Activated CD8-positive, alpha-beta memory T cell treated with anti-CD3 and anti-CD28 coated beads for 1 hour (primary cell): ENCODE data around the gene CCDC92.
"Not testable (repeated sequence)": the region's sequence is repeated elsewhere in the genome, so short reads cannot be mapped to it uniquely, and the experiment has no call there.

Experiments used
- DNase-seq, 2 donors: peaks; one replicate each; pipeline ENCODE4 v3.0.0-alpha.2; 2020; ENCODE audit warnings: low read depth in 1 of 2; ENCODE audit errors: extremely low read depth in 1 of 2

CCDC92 gene

GRCh38 chr12:123911672-123912409 is 60.8 kb downstream of the CCDC92 start:
- not testable (repeated sequence) for DNase-seq

- no peak for DNase-seq
Observed at GRCh38 chr12:123910761-123911193, 61.9 kb downstream of the CCDC92 start.

- DNase-seq = no peak
Observed at GRCh38 chr12:123910057-123910456, 62.6 kb downstream of the CCDC92 start.

DNA sequence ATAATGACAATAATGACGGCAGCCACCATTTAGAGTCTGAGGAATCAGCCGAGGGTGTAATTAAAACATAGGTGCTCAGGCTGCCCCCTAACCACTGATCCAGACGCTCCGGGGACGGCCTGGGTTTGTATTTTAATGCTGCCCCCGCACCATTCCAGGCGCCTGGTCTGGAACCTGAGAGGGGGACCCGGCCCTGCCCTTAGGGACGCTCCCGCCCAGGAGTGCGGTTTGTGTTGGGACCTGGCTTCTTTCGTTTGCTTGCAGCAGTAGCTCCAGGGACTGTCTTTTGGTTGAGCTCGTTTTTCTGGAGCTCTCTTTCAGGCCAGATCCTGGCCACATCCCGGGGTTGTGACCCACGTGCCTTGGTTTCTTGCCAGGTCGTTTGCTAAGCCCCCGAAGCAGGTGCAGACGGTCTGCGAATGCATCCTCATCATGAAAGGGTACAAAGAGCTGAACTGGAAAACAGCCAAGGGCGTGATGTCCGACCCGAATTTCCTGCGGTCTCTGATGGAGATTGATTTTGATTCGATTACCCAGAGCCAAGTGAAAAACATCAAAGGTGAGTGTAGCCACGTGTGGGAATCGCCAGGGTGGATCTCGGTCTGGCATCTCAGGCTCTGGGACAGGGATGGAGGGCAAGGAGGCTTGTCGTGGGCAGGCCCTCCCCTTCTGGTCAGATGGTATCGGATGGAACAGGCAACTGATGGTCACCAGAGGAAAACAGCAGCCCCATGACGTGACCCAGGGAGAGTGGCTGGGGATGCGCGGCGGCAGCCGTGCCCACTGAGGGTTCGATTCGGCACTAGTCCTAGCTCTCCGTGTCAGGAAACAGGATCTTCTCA is 63.5 kb downstream of the CCDC92 start:
- no peak for DNase-seq

DNA sequence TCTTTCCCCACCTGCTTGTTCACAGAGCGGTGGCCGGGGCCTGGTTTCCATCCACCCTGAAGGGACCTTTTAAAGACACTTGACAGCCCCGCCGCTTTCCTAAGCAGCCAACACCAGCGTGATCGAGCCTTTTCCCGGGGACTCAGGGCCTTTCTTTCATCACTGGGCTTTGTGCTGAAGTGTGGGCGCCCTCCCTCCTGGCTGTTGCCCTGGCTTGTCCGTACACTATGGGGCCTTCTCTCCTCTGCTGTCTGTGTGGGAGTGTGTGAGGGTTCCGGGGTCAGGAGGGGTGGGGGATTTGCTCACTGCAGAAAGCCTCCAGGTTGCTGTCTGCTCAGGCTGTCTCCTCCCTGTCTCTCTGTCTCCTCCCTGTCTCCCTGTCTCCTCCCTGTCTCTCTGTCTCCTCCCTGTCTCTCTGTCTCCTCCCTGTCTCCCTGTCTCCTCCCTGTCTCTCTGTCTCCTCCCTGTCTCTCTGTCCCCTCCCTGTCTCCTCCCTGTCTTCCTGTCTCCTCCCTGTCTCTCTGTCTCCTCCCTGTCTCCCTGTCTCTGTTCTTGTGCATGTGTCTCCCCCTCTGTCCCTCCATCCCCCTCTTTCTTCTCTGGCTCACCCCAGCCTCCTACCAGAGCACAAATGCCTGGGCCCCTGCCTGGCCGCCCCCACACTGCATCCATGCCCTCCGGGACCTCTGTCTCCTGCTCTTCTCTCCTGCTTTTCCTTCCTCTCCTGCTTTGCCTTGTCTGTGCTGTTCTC is 64.7 kb downstream of the CCDC92 start:
- no peak for DNase-seq

DNA sequence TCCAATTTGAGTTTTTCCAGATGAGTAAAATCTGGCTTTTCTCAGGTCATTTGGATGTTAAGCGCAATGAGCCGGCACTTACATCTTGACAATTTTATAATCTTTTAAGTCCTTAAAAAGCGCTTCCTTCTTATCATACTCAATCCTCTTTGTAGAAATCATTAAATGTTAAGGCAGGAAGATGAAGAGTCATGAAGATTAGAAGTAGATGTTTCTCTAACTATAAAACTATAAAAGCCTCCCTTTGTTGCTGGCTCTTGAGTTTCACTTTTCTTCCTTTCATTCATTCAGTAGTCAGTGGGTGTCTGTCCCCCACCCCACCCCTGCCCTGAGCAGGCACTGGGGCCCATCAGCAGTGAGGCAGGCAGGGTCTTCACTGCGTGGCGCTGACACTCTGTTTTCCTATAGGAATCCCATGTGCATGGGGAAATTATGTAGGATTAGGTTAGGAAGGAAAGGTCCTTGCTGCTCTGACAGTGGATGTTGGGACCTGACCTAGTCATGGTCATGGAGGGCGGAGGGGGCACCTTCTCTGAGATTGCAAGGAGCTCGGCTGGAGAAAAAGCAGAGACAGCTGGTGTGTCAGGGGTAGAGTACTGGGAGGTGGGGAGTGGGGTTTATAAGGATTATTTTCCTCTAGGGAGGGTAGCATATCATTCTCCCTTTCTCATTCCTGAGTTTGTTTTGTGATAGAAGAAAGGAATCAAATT is 65.8 kb downstream of the CCDC92 start:
- no peak for DNase-seq

DNA sequence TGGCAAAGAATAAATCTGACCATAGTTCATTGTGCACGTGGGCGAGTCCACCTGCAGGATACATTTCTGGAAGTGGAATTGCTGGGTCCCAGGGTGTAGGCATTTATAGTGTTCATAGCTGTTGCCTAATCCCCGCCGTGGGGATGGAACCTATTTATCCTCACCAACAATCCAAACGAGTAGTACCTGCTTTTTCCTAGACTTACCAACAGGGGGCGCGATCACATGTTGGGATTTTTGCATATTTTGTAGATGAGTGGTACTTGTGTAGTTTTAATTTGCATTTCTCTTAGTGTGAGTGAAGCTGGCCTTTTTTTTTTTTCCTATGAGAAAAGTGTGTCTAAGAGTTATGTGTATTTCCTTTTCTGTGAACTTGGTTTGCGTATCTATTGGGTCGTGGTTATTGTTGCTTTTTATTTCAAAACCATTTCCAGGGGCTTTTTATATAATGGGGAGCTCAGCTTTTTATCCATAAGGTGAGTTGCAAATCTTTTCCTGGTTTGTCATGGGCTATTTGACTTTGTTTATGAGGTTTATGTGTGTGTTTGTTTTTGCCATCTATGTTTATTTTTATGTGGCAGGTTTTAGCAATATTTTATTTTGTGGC is 67.2 kb downstream of the CCDC92 start:
- peak; percentile 37 to 42 for DNase-seq

DNA sequence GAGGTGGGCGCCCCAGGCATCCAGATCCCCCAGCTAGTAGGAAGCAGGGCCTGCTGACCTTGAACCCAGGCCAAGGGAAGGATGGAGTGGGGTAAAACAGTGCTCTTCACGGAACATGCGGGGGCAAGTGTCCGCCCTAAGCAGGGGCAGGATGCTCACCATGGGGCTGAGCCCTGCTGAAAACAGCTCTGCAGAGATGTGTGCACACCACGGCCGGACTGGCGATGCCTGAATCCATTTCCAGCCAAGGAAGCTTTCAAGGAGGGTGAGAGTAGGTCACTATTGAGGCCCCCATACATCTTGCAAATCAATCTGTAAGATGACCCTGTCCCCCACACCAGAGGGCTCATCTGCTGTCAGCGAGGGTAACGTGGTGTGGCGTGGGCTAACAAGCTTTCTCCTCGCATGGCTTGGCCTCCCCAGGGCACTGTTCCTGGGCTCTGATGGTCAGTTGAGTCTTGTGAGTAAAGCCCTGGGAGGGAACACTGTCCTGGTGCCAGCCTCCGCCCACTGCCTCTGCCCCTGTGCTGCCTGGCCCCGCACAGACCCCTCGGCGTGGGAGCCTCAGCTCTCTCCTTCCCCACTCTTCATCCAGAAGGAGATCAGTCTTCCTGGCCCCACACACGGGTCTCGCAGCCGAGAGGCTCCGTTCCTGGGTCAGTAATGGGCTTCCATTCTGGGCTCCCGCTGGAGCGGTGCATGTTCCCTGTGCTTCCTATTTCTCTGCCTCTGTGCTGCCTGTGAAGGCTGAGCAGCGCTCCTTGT is 69.1 kb downstream of the CCDC92 start:
- DNase-seq = no peak

DNA sequence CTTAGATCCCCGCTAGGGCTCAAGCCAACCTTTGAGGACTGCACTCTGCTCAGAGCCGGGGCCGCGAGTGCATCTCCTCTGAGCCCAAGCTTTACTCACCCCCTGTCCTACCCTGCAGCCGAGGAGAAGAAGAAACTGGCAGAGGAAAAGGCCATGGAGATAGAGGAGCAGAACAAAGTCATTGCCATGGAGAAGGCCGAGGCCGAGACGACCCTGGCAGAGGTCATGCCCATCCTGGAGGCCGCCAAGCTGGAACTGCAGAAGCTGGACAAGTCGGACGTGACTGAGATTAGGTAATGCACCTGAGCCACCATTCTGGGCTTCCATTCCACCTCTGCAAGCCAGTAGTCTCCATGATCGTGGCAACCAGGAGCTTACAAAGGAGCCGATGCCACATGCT is 69.8 kb downstream of the CCDC92 start:
- DNase-seq = no peak

DNA sequence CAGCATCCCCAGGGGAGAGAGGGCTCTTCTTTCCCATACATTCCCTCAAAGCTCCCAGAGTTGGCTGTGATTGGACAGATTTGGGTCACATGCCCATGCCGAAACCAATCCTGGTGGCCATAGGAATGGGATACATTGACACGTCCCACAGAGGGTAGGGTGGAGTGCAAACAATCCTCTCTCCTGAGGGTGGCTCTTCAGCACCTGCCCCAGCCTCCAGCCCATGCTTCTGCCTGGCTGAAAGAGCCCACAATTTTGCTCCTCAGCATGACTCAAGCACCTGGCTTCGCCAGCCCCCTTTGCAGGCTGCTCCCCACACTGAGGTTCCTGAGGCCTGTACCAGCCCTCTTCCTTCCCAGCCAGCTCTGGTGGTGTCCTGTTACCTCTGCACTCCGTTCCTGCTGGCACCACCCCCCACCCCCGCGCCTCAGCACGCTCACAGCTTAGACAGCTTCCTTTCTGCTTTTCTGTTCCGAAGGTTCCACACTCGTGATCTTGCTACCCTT is 71.7 kb downstream of the CCDC92 start:
- DNase-seq = no peak

DNA sequence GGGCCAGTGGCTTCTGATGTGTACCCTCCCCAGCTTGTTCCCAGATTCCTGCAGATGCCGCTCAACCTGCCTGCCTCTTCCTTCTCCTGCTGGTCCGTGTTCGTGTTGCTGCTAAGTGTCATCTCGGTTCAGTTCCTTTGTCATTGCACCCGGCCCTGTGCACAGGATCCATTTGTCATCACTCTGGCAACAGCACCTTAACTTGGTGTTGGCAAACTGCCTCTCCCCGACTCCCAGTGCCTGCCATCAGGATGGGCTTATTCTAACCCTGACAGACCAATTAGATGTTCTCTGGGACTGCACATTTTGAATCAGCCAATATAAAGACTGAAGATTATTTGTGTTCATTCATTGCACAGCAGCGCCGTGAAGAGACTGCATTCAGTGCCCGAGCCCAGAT is 73.3 kb downstream of the CCDC92 start:
- DNase-seq = no peak

DNA sequence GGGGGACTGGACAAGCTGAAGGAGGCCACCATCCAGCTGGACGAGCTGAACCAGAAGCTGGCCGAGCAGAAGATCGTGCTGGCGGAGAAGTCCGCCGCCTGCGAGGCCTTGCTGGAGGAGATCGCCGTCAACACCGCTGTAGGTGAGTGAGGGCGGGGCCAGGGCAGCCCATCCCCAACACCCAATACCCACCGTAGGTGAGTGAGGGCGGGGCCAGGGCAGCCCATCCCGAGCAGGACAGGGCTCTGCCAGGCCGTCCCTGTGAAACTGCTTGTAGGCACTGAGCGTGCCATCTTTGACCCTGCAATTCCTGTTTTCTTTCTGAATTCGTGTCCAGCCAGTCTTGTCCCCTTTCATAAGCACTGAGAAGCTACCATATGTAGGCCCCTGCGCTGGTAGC is 74.0 kb downstream of the CCDC92 start:
- no peak for DNase-seq

DNA sequence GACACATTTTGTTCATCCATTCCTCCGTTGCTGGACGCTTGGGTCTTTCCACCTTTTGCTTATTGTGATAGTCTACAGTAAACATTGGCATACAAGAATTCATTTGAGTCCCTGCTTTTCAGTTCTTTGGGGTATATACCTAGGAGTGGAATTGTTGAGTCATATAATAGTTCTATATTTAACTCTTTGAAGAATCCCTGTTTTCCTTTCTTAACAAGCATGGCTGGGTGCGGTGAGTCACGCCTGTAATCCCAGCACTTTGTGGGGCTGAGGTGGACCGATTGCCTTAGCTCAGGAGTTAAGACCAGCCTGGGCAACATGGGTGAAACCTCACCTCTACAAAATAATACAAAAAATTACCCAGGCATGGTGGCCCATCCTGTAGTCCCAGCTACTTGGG is 75.4 kb downstream of the CCDC92 start:
- DNase-seq = no peak

DNA sequence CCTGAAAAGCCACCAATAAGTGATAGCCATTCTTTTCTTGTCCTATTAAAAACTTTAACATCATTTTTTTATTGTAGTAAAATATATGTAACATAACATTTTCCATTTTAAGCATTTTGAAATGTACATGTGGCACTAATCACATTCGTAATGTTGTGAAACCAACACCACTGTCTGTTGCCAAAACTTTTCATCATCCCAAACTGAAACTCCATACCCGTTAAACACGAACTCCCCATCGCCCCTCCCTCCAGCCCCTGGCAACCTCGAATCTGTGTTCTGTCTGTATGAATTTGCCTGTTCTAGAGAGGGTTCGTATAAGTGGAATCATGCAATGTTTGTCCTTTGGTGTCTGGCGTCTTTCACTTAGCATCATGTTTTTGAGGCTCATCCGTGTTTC is 75.9 kb downstream of the CCDC92 start:
- DNase-seq = no peak

- DNase-seq = no peak
Observed at GRCh38 chr12:123895451-123895850, 77.2 kb downstream of the CCDC92 start.

GRCh38 chr12:123894823-123895345 is 77.7 kb downstream of the CCDC92 start:
- DNase-seq = no peak

GRCh38 chr12:123893276-123893675 is 79.4 kb downstream of the CCDC92 start:
- no peak for DNase-seq

GRCh38 chr12:123892853-123893252 is 79.8 kb downstream of the CCDC92 start:
- no peak for DNase-seq

- DNase-seq = no peak
Observed at GRCh38 chr12:123892180-123892559, 80.5 kb downstream of the CCDC92 start.
